ENCODE results near the gene CFL2. TPM values are rescaled to one million over a fixed set of nuclear protein-coding genes. Genes with fewer than 3 reads are reported as not detected.

Gene CFL2
- total and polyA plus RNA-seq, 2 of the 13 experiments (the other 11 are each of a cell fraction or from before 2014, with no cell fraction given) = 114 to 158 TPM

GRCh38 chr14:34722723-34723545 is 8.5 kb upstream of the CFL2 start (continued):
- TF ChIP-seq MXD3 (CRISPR knock-in tag; IDR thresholded peaks at IDR 0.05) (no peak), ZNF160 (CRISPR knock-in tag; IDR thresholded peaks at IDR 0.05) (no peak), SRY (CRISPR knock-in tag; IDR thresholded peaks at IDR 0.05) (no peak), FOXK1 (CRISPR knock-in tag; IDR thresholded peaks at IDR 0.05; ENCODE audit: borderline replicate concordance, low read depth) (no peak), NCOR1 (IDR thresholded peaks at IDR 0.05; ENCODE audit: borderline replicate concordance, low read length) (no peak), ZNF775 (CRISPR knock-in tag; IDR thresholded peaks at IDR 0.05; ENCODE audit: borderline replicate concordance) (no peak; the same call in 1 of the 2 replicates), ZBTB7A (CRISPR knock-in tag; IDR thresholded peaks at IDR 0.05) (no peak), GABPB1 (CRISPR knock-in tag; IDR thresholded peaks at IDR 0.05) (no peak), SMAD3 (CRISPR knock-in tag; IDR thresholded peaks at IDR 0.05) (no peak; the same call in 1 of the 2 replicates), CBX2 (IDR thresholded peaks at IDR 0.05; ENCODE audit: low read depth, low read length) (no peak), CBX2 (CRISPR knock-in tag; IDR thresholded peaks at IDR 0.05; ENCODE audit: low read depth) (no peak), CREM (IDR thresholded peaks at IDR 0.05) (no peak), CREM (CRISPR knock-in tag; IDR thresholded peaks at IDR 0.05) (no peak), FIP1L1 (IDR thresholded peaks at IDR 0.05; ENCODE audit: borderline replicate concordance, insufficient read depth, low read depth, low read length) (no peak), LBX2 (CRISPR knock-in tag; IDR thresholded peaks at IDR 0.05; ENCODE audit: borderline replicate concordance) (no peak), ZNF605 (CRISPR knock-in tag; IDR thresholded peaks at IDR 0.05) (peak; percentile 49; the same call in 1 of the 2 replicates), FOXK2 (IDR thresholded peaks at IDR 0.05) (no peak), ZNF644 (CRISPR knock-in tag; IDR thresholded peaks at IDR 0.05; ENCODE audit: low read depth) (no peak), CCDC6 (CRISPR knock-in tag; IDR thresholded peaks at IDR 0.05) (no peak), ZNF484 (CRISPR knock-in tag; IDR thresholded peaks at IDR 0.05; ENCODE audit: borderline replicate concordance, low read depth) (no peak), EHMT2 (IDR thresholded peaks at IDR 0.05; ENCODE audit: borderline replicate concordance, low read depth, low read length) (no peak), MBNL3 (CRISPR knock-in tag; conservative IDR thresholded peaks at IDR 0.05) (no peak), NFE2L2 (IDR thresholded peaks at IDR 0.05; ENCODE audit: low read length) (peak; percentile 22; the same call in 1 of the 2 replicates)
- TF ChIP-seq, protein P1, sequence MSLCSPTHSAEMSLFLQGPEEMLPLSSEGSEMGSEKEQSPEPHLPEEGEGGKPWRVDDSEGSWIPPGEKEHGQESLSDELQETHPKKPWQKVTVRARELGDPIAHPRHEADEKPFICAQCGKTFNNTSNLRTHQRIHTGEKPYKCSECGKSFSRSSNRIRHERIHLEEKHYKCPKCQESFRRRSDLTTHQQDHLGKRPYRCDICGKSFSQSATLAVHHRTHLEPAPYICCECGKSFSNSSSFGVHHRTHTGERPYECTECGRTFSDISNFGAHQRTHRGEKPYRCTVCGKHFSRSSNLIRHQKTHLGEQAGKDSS (CRISPR knock-in tag; IDR thresholded peaks at IDR 0.05; ENCODE audit: borderline replicate concordance, low read depth) = no peak
- TF ChIP-seq, protein P2, sequence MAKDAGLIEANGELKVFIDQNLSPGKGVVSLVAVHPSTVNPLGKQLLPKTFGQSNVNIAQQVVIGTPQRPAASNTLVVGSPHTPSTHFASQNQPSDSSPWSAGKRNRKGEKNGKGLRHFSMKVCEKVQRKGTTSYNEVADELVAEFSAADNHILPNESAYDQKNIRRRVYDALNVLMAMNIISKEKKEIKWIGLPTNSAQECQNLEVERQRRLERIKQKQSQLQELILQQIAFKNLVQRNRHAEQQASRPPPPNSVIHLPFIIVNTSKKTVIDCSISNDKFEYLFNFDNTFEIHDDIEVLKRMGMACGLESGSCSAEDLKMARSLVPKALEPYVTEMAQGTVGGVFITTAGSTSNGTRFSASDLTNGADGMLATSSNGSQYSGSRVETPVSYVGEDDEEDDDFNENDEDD (CRISPR knock-in tag; IDR thresholded peaks at IDR 0.05; ENCODE audit: borderline replicate concordance) = peak; percentile 12; the same call in 1 of the 2 replicates
- TF ChIP-seq, protein P3, sequence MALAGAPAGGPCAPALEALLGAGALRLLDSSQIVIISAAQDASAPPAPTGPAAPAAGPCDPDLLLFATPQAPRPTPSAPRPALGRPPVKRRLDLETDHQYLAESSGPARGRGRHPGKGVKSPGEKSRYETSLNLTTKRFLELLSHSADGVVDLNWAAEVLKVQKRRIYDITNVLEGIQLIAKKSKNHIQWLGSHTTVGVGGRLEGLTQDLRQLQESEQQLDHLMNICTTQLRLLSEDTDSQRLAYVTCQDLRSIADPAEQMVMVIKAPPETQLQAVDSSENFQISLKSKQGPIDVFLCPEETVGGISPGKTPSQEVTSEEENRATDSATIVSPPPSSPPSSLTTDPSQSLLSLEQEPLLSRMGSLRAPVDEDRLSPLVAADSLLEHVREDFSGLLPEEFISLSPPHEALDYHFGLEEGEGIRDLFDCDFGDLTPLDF (CRISPR knock-in tag; IDR thresholded peaks at IDR 0.05) = no peak

Measured in HepG2 (cell line).